Activated CD4-positive, alpha-beta T cell treated with anti-CD3 and anti-CD28 coated beads, Interleukin-2, amount 10 ng/mL, durations not matched to agents 7 days and 5 days (primary cell): ENCODE results near the gene JMJD8. TPM values are rescaled to one million over a fixed set of nuclear protein-coding genes. Genes with fewer than 3 reads are reported as not detected.

Experiments
- CTCF ChIA-PET: fragments of 350-600 bp; sonication (Branson Sonifier 250); formaldehyde crosslinking; loops from one replicate; lab custom pipeline; 2021; ENCODE audit warnings: antibody characterized with exemption; lab: Charles Lee
- POLR2A ChIA-PET: fragments of 350-600 bp; sonication (Branson Sonifier 250); formaldehyde crosslinking; loops from one replicate; lab custom pipeline; 2021; ENCODE audit warnings: antibody characterized with exemption; lab: Charles Lee
- DNase-seq: peaks from one replicate; pipeline ENCODE4 v3.0.0-alpha.2; 2020
- H3K27ac Mint-ChIP-seq: one replicate; pipeline ENCODE4 v1.8.0; 2021; ENCODE audit warnings: mild to moderate bottlenecking, moderate library complexity, mixed read lengths
- H3K27me3 Mint-ChIP-seq: one replicate; pipeline ENCODE4 v1.8.0; 2021; ENCODE audit warnings: mixed read lengths
- H3K36me3 Mint-ChIP-seq: one replicate; pipeline ENCODE4 v1.8.0; 2021; ENCODE audit warnings: low read depth, mixed read lengths
- H3K4me1 Mint-ChIP-seq: one replicate; pipeline ENCODE4 v1.8.0; 2021; ENCODE audit warnings: mixed read lengths
- H3K4me3 Mint-ChIP-seq: one replicate; pipeline ENCODE4 v1.8.0; 2021; ENCODE audit warnings: mild to moderate bottlenecking, moderate library complexity, mixed read lengths
- H3K9me3 Mint-ChIP-seq: one replicate; pipeline ENCODE4 v1.8.0; 2021; ENCODE audit warnings: mixed read lengths
- total RNA-seq, 2 experiments: library from RNA; stranded (reverse); gene quantifications; one replicate each; pipeline ENCODE4 v1.2.3, GENCODE V29; 2021

JMJD8 gene
- total RNA-seq, 2 experiments from 2014 or later = 33.8 to 34.3 TPM

- CTCF ChIA-PET = interaction anchor here (0.9 to 2.3 kb wide), 16 partner anchors 8 to 392 kb away, joined by 3 to 12 read pairs (median 4); partner anchors contain the start of genes ANTKMT, CCDC78, CHTF18 and CIAO3
- Mint-ChIP-seq H3K4me3 (no peak overlapping the region), H3K27ac (no peak overlapping the region), H3K36me3 (no peaks in the 10 kb centered on the region), H3K4me1 (peaks cover 8% of the 10 kb centered on the region), H3K27me3 (peaks cover 45% of the 10 kb centered on the region), H3K9me3 (no peaks in the 10 kb centered on the region)
- peak; percentile 78 for DNase-seq
- POLR2A ChIA-PET = interaction anchor here (0.6 kb wide), 1 partner anchor 805 kb away, joined by 3 read pairs; no protein-coding TSS in a partner anchor
Observed at GRCh38 chr16:711548-712320, 27.6 kb upstream of the JMJD8 start.

GRCh38 chr16:711084-711483 is 26.9 kb upstream of the JMJD8 start:
- Mint-ChIP-seq H3K9me3 (no peaks in the 10 kb centered on the region), H3K27ac (no peak overlapping the region), H3K36me3 (no peaks in the 10 kb centered on the region), H3K4me1 (peaks cover 8% of the 10 kb centered on the region), H3K27me3 (peaks cover 47% of the 10 kb centered on the region), H3K4me3 (no peak overlapping the region)
- ChIA-PET CTCF (interaction anchor here (1.0 to 1.4 kb wide), 3 partner anchors 17 to 74 kb away, joined by 3 to 5 read pairs (median 4); partner anchors contain the start of gene CIAO3), POLR2A (interaction anchor here (0.6 kb wide), 1 partner anchor 805 kb away, joined by 3 read pairs; no protein-coding TSS in a partner anchor)
- no peak for DNase-seq

GRCh38 chr16:710500-711075 is 26.5 kb upstream of the JMJD8 start:
- peaks cover 44% of the 10 kb centered on the region for H3K27me3 Mint-ChIP-seq
- no peaks in the 10 kb centered on the region for H3K36me3 Mint-ChIP-seq
- H3K4me1 Mint-ChIP-seq = peaks cover 8% of the 10 kb centered on the region
- no peak overlapping the region for H3K4me3 Mint-ChIP-seq
- H3K9me3 Mint-ChIP-seq = no peaks in the 10 kb centered on the region
- H3K27ac Mint-ChIP-seq = no peak overlapping the region
- no peak for DNase-seq
- CTCF ChIA-PET = interaction anchor here (1.0 to 1.4 kb wide), 4 partner anchors 15 to 74 kb away, joined by 3 to 5 read pairs (median 4); partner anchors contain the start of gene CIAO3
- POLR2A ChIA-PET = interaction anchor here (0.6 kb wide), 1 partner anchor 806 kb away, joined by 3 read pairs; no protein-coding TSS in a partner anchor

GRCh38 chr16:709566-710499 is 25.7 kb upstream of the JMJD8 start:
- peaks cover 8% of the 10 kb centered on the region for H3K4me1 Mint-ChIP-seq
- POLR2A ChIA-PET = no interaction called here
- H3K4me3 Mint-ChIP-seq = no peak overlapping the region

GRCh38 chr16:708959-709358 is 24.8 kb upstream of the JMJD8 start:
- ChIA-PET CTCF (no interaction called here), POLR2A (no interaction called here)
- no peak overlapping the region for H3K4me3 Mint-ChIP-seq

More at GRCh38 chr16:709566-710499, 25.7 kb upstream of the JMJD8 start:
- H3K9me3 Mint-ChIP-seq = no peaks in the 10 kb centered on the region
- H3K36me3 Mint-ChIP-seq = no peaks in the 10 kb centered on the region
- CTCF ChIA-PET = interaction anchor here (0.6 to 1.4 kb wide), 4 partner anchors 14 to 743 kb away, joined by 3 to 4 read pairs (median 4); partner anchors contain the start of gene CIAO3
- no peak overlapping the region for H3K27ac Mint-ChIP-seq
- peaks cover 44% of the 10 kb centered on the region for H3K27me3 Mint-ChIP-seq
- no peak for DNase-seq

GRCh38 chr16:708019-708418 is 23.9 kb upstream of the JMJD8 start:
- Mint-ChIP-seq H3K36me3 (no peaks in the 10 kb centered on the region), H3K4me3 (no peak overlapping the region), H3K27me3 (peaks cover 46% of the 10 kb centered on the region), H3K4me1 (peaks cover 5% of the 10 kb centered on the region), H3K9me3 (no peaks in the 10 kb centered on the region), H3K27ac (no peak overlapping the region)
- POLR2A ChIA-PET = no interaction called here
- CTCF ChIA-PET = no interaction called here
- DNase-seq = no peak

More at GRCh38 chr16:708959-709358, 24.8 kb upstream of the JMJD8 start:
- H3K27me3 Mint-ChIP-seq = peaks cover 46% of the 10 kb centered on the region
- no peak overlapping the region for H3K27ac Mint-ChIP-seq
- DNase-seq = no peak
- peaks cover 6% of the 10 kb centered on the region for H3K4me1 Mint-ChIP-seq
- H3K36me3 Mint-ChIP-seq = no peaks in the 10 kb centered on the region
- H3K9me3 Mint-ChIP-seq = no peaks in the 10 kb centered on the region

GRCh38 chr16:707062-707538 is 23.0 kb upstream of the JMJD8 start:
- CTCF ChIA-PET = no interaction called here
- Mint-ChIP-seq H3K27ac (no peak overlapping the region), H3K9me3 (no peaks in the 10 kb centered on the region), H3K36me3 (no peaks in the 10 kb centered on the region), H3K4me1 (peaks cover 2% of the 10 kb centered on the region), H3K27me3 (peaks cover 49% of the 10 kb centered on the region), H3K4me3 (no peak overlapping the region)
- DNase-seq = no peak
- POLR2A ChIA-PET = interaction anchor here (0.6 to 0.8 kb wide), 2 partner anchors 81 to 998 kb away, joined by 3 to 4 read pairs; partner anchors contain the start of genes CHTF18 and RPUSD1

GRCh38 chr16:706189-707061 is 22.3 kb upstream of the JMJD8 start:
- H3K4me3 Mint-ChIP-seq = no peak overlapping the region
- H3K27me3 Mint-ChIP-seq = peaks cover 51% of the 10 kb centered on the region
- POLR2A ChIA-PET = interaction anchor here (0.6 to 0.8 kb wide), 2 partner anchors 82 to 999 kb away, joined by 3 to 4 read pairs; partner anchors contain the start of genes CHTF18 and RPUSD1

GRCh38 chr16:705431-706188 is 21.5 kb upstream of the JMJD8 start, which contains the start of gene FBXL16:
Gene FBXL16, minus strand, starts transcription at chr16:705801. Its CDS starts 8,396 bp downstream, at chr16:697405.
- peaks cover 2% of the 10 kb centered on the region for H3K4me1 Mint-ChIP-seq
- ChIA-PET CTCF (no interaction called here), POLR2A (no interaction called here)
- no peak within 1 kb of the TSS for H3K4me3 Mint-ChIP-seq
- peaks cover 54% of the 10 kb centered on the region for H3K27me3 Mint-ChIP-seq
- no peak for DNase-seq
- no peaks in the 10 kb centered on the region for H3K36me3 Mint-ChIP-seq
- peak within 1 kb of the TSS; percentile 31 for H3K27ac Mint-ChIP-seq
- no peaks in the 10 kb centered on the region for H3K9me3 Mint-ChIP-seq

More at GRCh38 chr16:706189-707061, 22.3 kb upstream of the JMJD8 start:
- no peaks in the 10 kb centered on the region for H3K9me3 Mint-ChIP-seq
- CTCF ChIA-PET = no interaction called here
- no peaks in the 10 kb centered on the region for H3K36me3 Mint-ChIP-seq
- H3K27ac Mint-ChIP-seq = peak overlapping the region; percentile 31
- no peak for DNase-seq
- H3K4me1 Mint-ChIP-seq = peaks cover 2% of the 10 kb centered on the region

- Mint-ChIP-seq H3K4me1 (peaks cover 4% of the 10 kb centered on the region), H3K4me3 (no peak overlapping the region), H3K27me3 (peaks cover 55% of the 10 kb centered on the region), H3K36me3 (no peaks in the 10 kb centered on the region), H3K9me3 (no peaks in the 10 kb centered on the region), H3K27ac (no peak overlapping the region)
- CTCF ChIA-PET = interaction anchor here (0.8 to 2.8 kb wide), 3 partner anchors 8 to 80 kb away, joined by 3 to 12 read pairs (median 5); no protein-coding TSS in a partner anchor
- no peak for DNase-seq
- POLR2A ChIA-PET = no interaction called here
Observed at GRCh38 chr16:704552-705380, 20.6 kb upstream of the JMJD8 start.
